Peyer's patch (tissue), 4 donors: ENCODE results near the gene C1QTNF9B.
"Not testable (repeated sequence)": the region's sequence is repeated elsewhere in the genome, so short reads cannot be mapped to it uniquely, and the experiment has no call there.

Source experiments
- POLR2A ChIP-seq, 2 donors: fragments of 450-650 bp; IDR thresholded peaks; one replicate each; pipeline ENCODE4 v1.5.1; 2017; ENCODE audit warnings: antibody characterized with exemption in 2 of 2, mild to moderate bottlenecking in 2 of 2, moderate library complexity in 2 of 2
- TF ChIP-seq, protein P1 (sequence below), 6 experiments: fragments of 450-650 bp in 4 of 6; fragments of 200-600 bp in 2 of 6; sonication (generic) in 1 of 6; IDR thresholded peaks; one replicate each; pipeline ENCODE4 v1.5.1; 2017 to 2019; ENCODE audit warnings: antibody characterized with exemption in 6 of 6, mild to moderate bottlenecking in 3 of 6, moderate library complexity in 1 of 6

DNA sequence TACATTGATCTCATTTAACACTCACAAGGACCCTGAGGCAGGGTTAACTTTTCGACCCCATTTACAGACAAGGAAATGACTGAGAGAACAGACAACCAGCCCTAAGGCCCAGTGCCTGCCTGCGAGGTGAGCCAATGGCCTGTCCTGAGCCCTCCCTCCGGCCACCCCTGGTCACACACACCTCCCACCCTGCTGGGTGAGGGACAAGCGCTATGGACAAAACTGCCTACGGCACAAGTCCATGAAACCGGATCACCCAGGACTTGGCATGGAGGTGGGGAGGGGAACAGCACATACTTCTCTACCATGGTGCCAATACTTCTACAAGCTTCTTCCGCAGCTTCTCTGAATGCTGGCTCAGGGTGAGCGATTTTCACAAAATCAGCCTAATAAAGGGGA, 15.9 kb downstream of the C1QTNF9B start:
- TF ChIP-seq, protein P1, sequence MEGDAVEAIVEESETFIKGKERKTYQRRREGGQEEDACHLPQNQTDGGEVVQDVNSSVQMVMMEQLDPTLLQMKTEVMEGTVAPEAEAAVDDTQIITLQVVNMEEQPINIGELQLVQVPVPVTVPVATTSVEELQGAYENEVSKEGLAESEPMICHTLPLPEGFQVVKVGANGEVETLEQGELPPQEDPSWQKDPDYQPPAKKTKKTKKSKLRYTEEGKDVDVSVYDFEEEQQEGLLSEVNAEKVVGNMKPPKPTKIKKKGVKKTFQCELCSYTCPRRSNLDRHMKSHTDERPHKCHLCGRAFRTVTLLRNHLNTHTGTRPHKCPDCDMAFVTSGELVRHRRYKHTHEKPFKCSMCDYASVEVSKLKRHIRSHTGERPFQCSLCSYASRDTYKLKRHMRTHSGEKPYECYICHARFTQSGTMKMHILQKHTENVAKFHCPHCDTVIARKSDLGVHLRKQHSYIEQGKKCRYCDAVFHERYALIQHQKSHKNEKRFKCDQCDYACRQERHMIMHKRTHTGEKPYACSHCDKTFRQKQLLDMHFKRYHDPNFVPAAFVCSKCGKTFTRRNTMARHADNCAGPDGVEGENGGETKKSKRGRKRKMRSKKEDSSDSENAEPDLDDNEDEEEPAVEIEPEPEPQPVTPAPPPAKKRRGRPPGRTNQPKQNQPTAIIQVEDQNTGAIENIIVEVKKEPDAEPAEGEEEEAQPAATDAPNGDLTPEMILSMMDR (IDR thresholded peaks at IDR 0.05), result not testable (repeated sequence)
- TF ChIP-seq POLR2A (IDR thresholded peaks at IDR 0.05), result not testable (repeated sequence)
